ENCODE data around the gene ARPC4.
A peak's percentile ranks its signal among the peaks of the same experiment; 100 is the strongest.
"Not testable (repeated sequence)": the region's sequence is repeated elsewhere in the genome, so short reads cannot be mapped to it uniquely, and the experiment has no call there.

ARPC4 gene

GRCh38 chr3:9769012-9769411 lies 23.9 kb upstream of the ARPC4 start:
- no peak for DNase-seq (ENCODE audit: low spot score)
- no peak for TF ChIP-seq CTCF (IDR thresholded peaks at IDR 0.05; ENCODE audit: extremely low read depth, insufficient read depth, missing control alignments)

GRCh38 chr3:9769426-9770275 lies 23.2 kb upstream of the ARPC4 start, which contains the start of gene CAMK1:
CAMK1 (minus strand) TSS chr3:9769947; CDS start chr3:9767749, 2,198 bp downstream.
- DNase-seq (ENCODE audit: low spot score) = peak; percentile 77
- in situ Hi-C loops (cut with MboI; ENCODE audit: low pct_unique_long_range_greater_than_20kb, low sequenced_read_pairs, unreplicated experiment) = no loop called here
- TF ChIP-seq CTCF (IDR thresholded peaks at IDR 0.05; ENCODE audit: extremely low read depth, insufficient read depth, missing control alignments) = no peak

More at GRCh38 chr3:9769012-9769411, 23.9 kb upstream of the ARPC4 start:
- in situ Hi-C loops (cut with MboI; ENCODE audit: low pct_unique_long_range_greater_than_20kb, low sequenced_read_pairs, unreplicated experiment) = no loop called here

- TF ChIP-seq CTCF (IDR thresholded peaks at IDR 0.05; ENCODE audit: extremely low read depth, insufficient read depth, missing control alignments) = no peak
- in situ Hi-C loops (cut with MboI; ENCODE audit: low pct_unique_long_range_greater_than_20kb, low sequenced_read_pairs, unreplicated experiment) = no loop called here
- DNase-seq (ENCODE audit: low spot score) = no peak
Observed at GRCh38 chr3:9770276-9770812, 22.5 kb upstream of the ARPC4 start.

GRCh38 chr3:9771007-9771406 lies 21.9 kb upstream of the ARPC4 start:
- in situ Hi-C loops (cut with MboI; ENCODE audit: low pct_unique_long_range_greater_than_20kb, low sequenced_read_pairs, unreplicated experiment); DNase-seq (ENCODE audit: low spot score): not testable (repeated sequence)

GRCh38 chr3:9776896-9777693 lies 15.8 kb upstream of the ARPC4 start:
- no peak for DNase-seq (ENCODE audit: low spot score)
- no peak for TF ChIP-seq CTCF (IDR thresholded peaks at IDR 0.05; ENCODE audit: extremely low read depth, insufficient read depth, missing control alignments)
- in situ Hi-C loops (cut with MboI; ENCODE audit: low pct_unique_long_range_greater_than_20kb, low sequenced_read_pairs, unreplicated experiment) = no loop called here

GRCh38 chr3:9777694-9778021 lies 15.2 kb upstream of the ARPC4 start:
- TF ChIP-seq CTCF (IDR thresholded peaks at IDR 0.05; ENCODE audit: extremely low read depth, insufficient read depth, missing control alignments) = no peak
- no peak for DNase-seq (ENCODE audit: low spot score)
- in situ Hi-C loops (cut with MboI; ENCODE audit: low pct_unique_long_range_greater_than_20kb, low sequenced_read_pairs, unreplicated experiment) = no loop called here
